Type B pancreatic cell (in vitro differentiated cells): ENCODE measurements around the gene FPR2. TPM values are rescaled to one million over a fixed set of nuclear protein-coding genes. Genes with fewer than 3 reads are reported as not detected.
A peak's percentile ranks its signal among the peaks of the same experiment; 100 is the strongest.

Source experiments
- DNase-seq: peaks from one replicate; pipeline ENCODE4 v3.0.0; 2021; ENCODE audit warnings: mixed read lengths; ENCODE audit not compliant: unreplicated experiment; ENCODE audit errors: extremely low spot score
- H3K27ac Mint-ChIP-seq: 2 replicates; pipeline ENCODE4 v1.8.0; 2021; ENCODE audit warnings: mild to moderate bottlenecking, mixed read lengths
- H3K27me3 Mint-ChIP-seq: 2 replicates; pipeline ENCODE4 v1.8.0; 2021; ENCODE audit warnings: mixed read lengths
- H3K36me3 Mint-ChIP-seq: 2 replicates; pipeline ENCODE4 v1.8.0; 2021; ENCODE audit warnings: mixed read lengths
- H3K4me1 Mint-ChIP-seq: one replicate; pipeline ENCODE4 v1.8.0; 2021; ENCODE audit warnings: mixed read lengths; ENCODE audit not compliant: unreplicated experiment
- H3K4me3 Mint-ChIP-seq: 2 replicates; pipeline ENCODE4 v1.8.0; 2021; ENCODE audit warnings: mild to moderate bottlenecking, mixed read lengths
- H3K9me3 Mint-ChIP-seq: 2 replicates; pipeline ENCODE4 v1.8.0; 2021; ENCODE audit warnings: mixed read lengths
- CTCF ChIP-seq: fragments of 200-600 bp; sonication (generic); conservative IDR thresholded peaks from 2 replicates; pipeline ENCODE4 v1.5.0; 2021; ENCODE audit warnings: antibody characterized with exemption, mild to moderate bottlenecking
- total RNA-seq: library from RNA; stranded (reverse); gene quantifications from 2 replicates; pipeline ENCODE4 v1.2.1, GENCODE V29; 2021; ENCODE audit warnings: low replicate concordance

Gene FPR2
- total RNA-seq, 1 donor from 2014 or later: not detected

- Mint-ChIP-seq H3K9me3 (no peaks in the 10 kb centered on the region), H3K27ac (no peak overlapping the region), H3K27me3 (peaks cover 42% of the 10 kb centered on the region), H3K36me3 (no peaks in the 10 kb centered on the region), H3K4me3 (no peak overlapping the region), H3K4me1 (no peaks in the 10 kb centered on the region)
- no peak for DNase-seq
- TF ChIP-seq CTCF: no peak
Observed at GRCh38 chr19:51780270-51780669, 19.3 kb downstream of the FPR2 start.

GRCh38 chr19:51781999-51782398, 21.0 kb downstream of the FPR2 start:
- no peak for TF ChIP-seq CTCF
- Mint-ChIP-seq H3K4me3 (no peak overlapping the region), H3K27ac (no peak overlapping the region), H3K9me3 (no peaks in the 10 kb centered on the region), H3K4me1 (no peaks in the 10 kb centered on the region), H3K36me3 (no peaks in the 10 kb centered on the region), H3K27me3 (peaks cover 36% of the 10 kb centered on the region)
- no peak for DNase-seq

- no peaks in the 10 kb centered on the region for H3K36me3 Mint-ChIP-seq
- peaks cover 29% of the 10 kb centered on the region for H3K27me3 Mint-ChIP-seq
- H3K27ac Mint-ChIP-seq: no peak overlapping the region
- H3K4me3 Mint-ChIP-seq: no peak overlapping the region
- H3K9me3 Mint-ChIP-seq: no peaks in the 10 kb centered on the region
- no peaks in the 10 kb centered on the region for H3K4me1 Mint-ChIP-seq
- no peak for DNase-seq
- peak; percentile 36 for TF ChIP-seq CTCF
Observed at GRCh38 chr19:51783372-51783771, 22.4 kb downstream of the FPR2 start.

- Mint-ChIP-seq H3K4me1 (no peaks in the 10 kb centered on the region), H3K4me3 (no peak overlapping the region), H3K9me3 (no peaks in the 10 kb centered on the region), H3K27ac (no peak overlapping the region), H3K36me3 (no peaks in the 10 kb centered on the region), H3K27me3 (peaks cover 24% of the 10 kb centered on the region)
- DNase-seq: no peak
- no peak for TF ChIP-seq CTCF
Observed at GRCh38 chr19:51784109-51784785, 23.3 kb downstream of the FPR2 start.

- no peaks in the 10 kb centered on the region for H3K36me3 Mint-ChIP-seq
- DNase-seq: no peak
- H3K4me1 Mint-ChIP-seq: no peaks in the 10 kb centered on the region
- H3K27ac Mint-ChIP-seq: no peak overlapping the region
- H3K27me3 Mint-ChIP-seq: peaks cover 16% of the 10 kb centered on the region
- no peak overlapping the region for H3K4me3 Mint-ChIP-seq
- TF ChIP-seq CTCF: no peak
- H3K9me3 Mint-ChIP-seq: no peaks in the 10 kb centered on the region
Observed at GRCh38 chr19:51784922-51785690, 24.1 kb downstream of the FPR2 start.
